Measurements from ENCODE around the gene PDZD4. TPM values are rescaled to one million over a fixed set of nuclear protein-coding genes. Genes with fewer than 3 reads are reported as not detected.

The PDZD4 gene
- polyA plus RNA-seq, 1 donor, result 2.4 TPM

DNA sequence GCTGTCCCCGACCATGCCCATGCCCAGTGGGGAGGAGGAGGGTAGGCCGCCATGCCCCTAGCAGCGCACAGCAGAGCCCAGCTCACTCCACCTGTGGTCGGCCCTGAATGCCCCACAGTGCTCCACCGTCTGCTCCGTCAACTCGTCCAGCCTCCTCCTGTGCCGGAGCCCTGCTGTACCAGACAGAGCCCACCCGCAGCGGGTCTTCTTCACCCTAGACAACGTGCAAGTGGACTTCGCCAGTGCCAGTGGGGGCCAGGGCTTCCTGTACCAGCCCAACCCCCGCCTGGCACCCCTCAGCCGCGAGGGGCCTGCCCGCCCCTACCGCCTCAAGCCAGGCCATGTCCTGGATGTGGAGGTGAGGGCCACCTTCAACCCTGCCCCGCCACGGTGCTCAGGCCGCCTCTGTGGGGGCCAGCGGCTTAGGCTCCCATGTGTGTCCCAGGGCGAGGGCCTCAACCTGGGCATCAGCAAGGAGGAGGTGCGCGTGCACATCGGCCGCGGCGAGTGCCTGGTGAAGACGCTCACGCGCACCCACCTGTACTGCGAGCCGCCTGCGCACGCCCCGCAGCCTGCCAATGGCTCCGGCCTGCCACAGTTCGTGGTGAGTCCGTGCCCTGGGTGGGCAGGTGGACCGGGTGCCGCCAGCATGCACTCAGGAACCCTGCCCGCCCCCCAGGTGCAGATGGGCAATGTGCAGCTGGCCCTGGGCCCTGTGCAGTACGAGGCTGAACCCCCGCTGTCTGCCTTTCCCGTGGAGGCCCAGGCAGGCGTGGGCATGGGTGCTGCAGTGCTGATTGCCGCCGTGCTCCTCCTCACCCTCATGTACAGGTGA lies 56.4 kb downstream of the PDZD4 start:
- no peak for DNase-seq (ENCODE audit: low read depth)

DNA sequence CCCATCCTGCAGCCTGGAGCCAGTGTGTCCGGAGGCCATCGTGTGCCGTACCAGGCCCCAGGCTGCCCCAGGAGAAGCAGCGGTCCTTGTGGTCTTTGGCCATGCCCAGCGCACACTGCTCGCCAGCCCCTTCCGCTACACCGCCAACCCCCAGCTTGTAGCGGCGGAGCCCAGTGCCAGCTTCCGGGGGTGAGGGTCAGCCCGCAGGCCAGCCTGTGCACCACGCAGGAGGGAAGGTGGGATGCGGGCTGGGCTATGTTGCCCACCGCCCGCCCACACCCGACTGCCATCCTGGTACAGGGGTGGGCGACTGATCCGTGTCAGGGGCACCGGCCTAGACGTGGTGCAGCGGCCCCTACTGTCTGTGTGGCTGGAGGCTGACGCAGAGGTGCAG lies 57.1 kb downstream of the PDZD4 start:
- DNase-seq (ENCODE audit: low read depth), result no peak

GRCh38 chrX:153772316-153773217 lies 57.8 kb downstream of the PDZD4 start:
- DNase-seq (ENCODE audit: low read depth), result no peak

- no peak for DNase-seq (ENCODE audit: low read depth)
Observed at GRCh38 chrX:153771415-153772315, 58.7 kb downstream of the PDZD4 start.

DNA sequence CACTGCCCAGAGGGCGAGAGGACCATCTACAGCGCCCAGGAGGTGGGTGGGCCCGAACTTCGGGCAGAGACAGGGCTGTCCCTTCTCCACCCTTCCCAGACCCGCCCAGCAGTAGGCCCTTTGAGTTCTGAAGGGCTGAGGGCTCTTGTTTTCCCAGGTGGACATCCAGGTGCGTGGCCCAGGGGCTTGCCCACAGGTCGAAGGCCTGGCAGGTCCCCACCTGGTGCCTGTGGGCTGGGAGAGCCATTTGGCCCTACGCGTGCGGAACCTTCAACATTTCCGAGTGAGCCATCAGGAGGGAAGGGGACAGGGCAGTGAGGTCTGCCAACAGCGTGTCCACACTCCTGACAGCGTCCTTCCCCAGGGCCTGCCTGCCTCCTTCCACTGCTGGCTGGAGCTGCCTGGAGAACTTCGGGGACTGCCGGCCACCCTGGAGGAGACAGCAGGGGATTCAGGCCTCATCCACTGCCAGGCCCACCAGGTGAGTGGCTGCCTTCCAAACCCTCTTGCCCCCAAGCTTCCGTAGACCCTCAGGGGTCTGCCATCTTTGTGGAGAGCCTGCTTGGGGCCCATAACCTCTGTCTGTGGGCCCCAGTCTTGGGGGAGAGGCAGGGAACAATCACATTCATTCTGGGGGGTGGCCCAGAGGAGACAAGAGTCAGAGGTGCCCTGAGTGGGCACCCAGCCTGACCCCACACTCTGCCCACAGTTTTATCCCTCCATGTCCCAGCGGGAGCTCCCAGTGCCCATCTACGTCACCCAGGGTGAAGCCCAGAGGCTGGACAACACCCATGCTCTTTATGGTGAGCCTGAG lies 59.5 kb downstream of the PDZD4 start:
- DNase-seq (ENCODE audit: low read depth), result no peak

- DNase-seq (ENCODE audit: low read depth), result no peak
Observed at GRCh38 chrX:153769865-153770600, 60.3 kb downstream of the PDZD4 start.

DNA sequence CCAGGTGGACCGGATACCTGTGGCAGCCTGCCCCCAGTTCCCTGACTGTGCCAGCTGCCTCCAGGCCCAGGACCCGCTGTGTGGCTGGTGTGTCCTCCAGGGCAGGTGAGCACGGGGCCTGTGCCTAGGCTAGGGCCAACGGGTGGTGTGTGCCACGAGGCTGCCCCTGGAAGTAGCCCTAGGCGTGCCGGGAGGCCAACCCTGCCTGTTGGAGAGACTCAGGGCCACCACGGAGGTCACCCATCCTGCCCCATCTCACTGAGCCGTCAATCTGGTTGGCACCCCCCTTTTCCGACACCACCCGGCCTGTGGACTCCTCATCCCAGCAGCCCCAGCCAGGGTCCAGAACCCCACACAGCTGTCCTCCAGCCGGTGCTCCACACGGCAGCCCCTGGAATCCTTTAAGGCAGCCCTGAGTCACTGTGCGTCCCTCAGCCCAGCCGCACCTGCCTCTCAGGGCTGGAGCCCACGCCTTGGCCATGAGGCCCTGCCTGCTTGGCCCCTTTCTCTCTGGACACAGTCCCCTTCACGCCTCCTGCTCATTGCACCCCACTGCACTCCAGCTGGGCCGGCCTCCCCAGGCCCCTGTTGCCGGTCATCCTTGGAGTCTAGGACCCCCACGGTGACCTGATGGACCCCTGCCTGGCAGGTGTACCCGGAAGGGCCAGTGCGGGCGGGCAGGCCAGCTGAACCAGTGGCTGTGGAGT lies 61.0 kb downstream of the PDZD4 start:
- DNase-seq (ENCODE audit: low read depth), result no peak

GRCh38 chrX:153768311-153769157 lies 61.8 kb downstream of the PDZD4 start:
- no peak for DNase-seq (ENCODE audit: low read depth)

DNA sequence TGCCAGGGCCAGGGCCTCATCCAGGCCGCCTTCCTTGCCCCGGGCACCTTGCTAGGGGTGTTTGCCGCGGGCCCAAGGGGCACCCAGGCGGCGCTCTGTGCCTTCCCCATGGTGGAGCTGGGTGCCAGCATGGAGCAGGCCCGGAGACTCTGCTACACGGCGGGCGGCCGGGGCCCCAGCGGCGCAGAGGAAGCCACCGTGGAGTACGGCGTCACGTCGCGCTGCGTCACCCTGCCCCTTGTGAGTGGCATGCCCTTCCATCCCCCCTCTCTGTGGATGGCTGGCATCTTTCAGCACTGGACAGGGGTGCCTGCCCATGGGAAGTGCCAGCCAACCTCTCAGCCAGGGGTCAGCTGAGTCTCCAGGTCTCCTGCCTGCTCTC lies 62.7 kb downstream of the PDZD4 start:
- DNase-seq (ENCODE audit: low read depth), result no peak

DNA sequence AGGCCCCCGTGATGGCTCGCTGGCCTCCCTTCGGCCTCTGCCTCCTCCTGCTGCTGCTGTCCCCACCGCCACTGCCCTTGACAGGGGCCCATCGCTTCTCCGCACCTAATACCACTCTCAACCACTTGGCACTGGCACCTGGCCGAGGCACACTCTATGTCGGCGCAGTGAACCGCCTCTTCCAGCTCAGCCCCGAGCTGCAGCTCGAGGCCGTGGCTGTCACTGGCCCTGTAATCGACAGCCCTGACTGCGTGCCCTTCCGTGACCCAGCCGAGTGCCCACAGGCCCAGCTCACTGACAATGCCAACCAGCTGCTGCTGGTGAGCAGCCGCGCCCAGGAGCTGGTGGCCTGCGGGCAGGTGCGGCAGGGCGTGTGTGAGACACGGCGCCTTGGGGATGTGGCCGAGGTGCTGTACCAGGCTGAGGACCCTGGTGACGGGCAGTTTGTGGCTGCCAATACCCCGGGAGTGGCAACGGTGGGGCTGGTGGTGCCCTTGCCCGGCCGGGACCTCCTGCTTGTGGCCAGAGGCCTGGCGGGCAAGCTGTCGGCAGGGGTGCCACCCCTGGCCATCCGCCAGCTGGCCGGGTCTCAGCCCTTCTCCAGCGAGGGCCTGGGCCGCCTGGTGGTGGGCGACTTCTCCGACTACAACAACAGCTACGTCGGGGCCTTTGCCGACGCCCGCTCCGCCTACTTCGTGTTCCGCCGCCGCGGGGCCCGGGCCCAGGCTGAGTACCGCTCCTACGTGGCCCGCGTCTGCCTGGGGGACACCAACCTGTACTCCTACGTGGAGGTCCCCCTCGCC lies 63.3 kb downstream of the PDZD4 start:
- DNase-seq (ENCODE audit: low read depth), result no peak

DNA sequence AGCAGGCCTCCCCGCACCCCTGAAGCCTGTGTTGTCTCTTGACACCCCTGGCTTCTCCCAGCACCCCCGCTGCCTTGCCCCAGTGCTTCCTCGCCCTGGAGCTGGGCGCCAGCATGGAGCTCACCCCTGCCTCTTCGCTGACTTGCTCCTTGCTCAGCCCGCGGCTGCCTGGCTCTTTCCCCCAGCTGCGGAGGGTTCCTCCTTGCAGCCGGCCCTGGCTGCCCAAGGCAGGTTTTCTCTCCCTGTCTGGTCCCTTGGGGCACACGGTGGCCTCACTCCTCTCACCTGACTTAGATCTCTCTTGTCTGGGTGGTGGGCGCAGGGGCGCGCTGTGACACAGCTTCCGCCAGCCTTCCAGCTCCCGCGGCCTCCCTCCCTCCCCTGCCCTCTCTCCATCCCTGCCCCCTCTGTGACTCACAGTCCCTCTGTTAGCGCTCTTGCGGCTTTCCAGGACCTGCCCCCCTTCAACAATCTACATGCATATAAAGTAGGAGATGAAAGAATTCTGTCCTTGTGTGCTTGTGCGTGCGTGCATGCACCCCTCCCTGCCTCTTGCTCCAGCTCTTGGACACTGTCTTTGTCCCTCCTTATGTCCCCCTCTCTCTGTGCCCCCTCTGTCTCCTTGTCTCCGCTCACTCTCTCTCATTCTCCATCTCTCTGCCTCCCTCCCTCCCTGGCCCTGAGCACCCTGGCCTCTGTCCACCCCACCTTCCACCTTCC lies 64.1 kb downstream of the PDZD4 start:
- no peak for DNase-seq (ENCODE audit: low read depth)

DNA sequence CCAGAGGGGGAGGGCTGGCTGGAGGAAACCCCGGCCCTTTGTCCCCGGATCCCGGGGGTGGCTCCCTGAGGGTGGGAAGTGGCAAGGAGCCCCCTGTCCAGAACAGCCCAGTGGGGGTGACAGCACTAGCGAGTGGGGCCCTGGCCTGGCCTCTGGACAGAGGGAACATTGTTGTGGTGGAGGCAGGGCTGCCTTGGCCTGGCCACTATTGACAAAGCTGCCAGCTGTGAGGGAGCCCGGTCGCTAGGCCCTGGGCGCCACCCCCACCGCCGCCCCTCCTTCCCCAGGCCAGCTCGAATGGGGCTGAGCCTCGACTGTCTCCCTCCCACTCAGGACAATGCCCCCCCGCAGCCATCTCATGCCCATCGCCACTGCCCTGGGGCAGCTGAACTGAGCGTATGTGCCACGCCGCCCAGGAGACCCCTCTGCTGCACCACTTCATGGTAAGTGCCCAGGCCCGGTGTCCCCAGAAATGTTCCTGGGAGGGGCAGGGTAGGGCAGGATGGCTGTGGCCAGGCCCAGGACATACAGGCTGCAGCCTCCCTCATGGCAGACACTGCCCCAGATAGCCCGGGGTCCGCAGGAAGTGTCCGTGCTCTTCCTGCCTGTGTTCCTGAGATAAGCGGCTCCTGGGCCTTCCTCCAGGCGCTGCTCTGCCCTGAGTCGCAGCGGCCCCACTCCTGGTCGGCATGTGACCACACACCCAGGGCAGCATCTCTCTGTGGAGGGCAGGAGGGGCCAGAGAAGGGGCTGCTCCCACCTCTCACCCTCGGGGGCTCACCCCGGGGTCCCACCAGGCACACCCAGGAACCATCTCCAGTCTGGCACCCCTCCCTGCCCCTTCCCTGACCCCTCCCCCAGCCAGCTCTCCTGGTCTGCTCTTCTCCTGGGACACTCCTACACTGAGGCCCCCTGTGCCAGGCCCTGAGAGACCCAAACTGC lies 64.9 kb downstream of the PDZD4 start:
- DNase-seq (ENCODE audit: low read depth), result no peak

DNA sequence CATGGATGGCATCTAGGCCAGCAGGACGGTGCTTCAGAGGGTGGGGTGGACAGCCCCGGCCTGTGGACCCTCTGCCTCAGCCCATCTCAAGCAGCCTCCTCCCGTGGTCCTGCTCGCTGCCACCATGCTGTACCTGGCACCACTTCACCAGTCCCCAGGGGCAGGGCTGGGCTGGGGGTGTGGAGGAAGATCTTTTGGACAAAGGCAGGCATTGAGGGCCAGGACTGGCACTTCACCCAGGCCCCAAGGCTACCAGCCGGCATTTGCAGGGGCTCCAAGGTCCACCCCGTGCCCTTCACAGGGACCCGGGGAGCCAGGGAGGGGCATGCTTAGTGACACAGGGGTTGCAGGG lies 65.6 kb downstream of the PDZD4 start:
- no peak for DNase-seq (ENCODE audit: low read depth)

GRCh38 chrX:153763989-153764755 lies 66.2 kb downstream of the PDZD4 start, which contains the start of gene PLXNB3:
Gene PLXNB3 (plus strand): TSS chrX:153764249. CDS start chrX:153765536, 1,287 bp downstream.
- DNase-seq (ENCODE audit: low read depth), result no peak

GRCh38 chrX:153763298-153763932 lies 66.9 kb downstream of the PDZD4 start:
- DNase-seq (ENCODE audit: low read depth), result no peak
